SK-N-SH (cell line): Measurements from ENCODE around the gene ATP13A4.

Source experiments
- CHD2 ChIP-seq: fragments of 150-350 bp; IDR thresholded peaks from 2 replicates; pipeline ENCODE4 v1.6.1; 2018; ENCODE audit warnings: low read length; ENCODE audit not compliant: partially characterized antibody
- CTCF ChIP-seq: fragments of 200-600 bp; sonication (generic); IDR thresholded peaks from 2 replicates; pipeline ENCODE4 v1.6.1; 2017; ENCODE audit warnings: antibody characterized with exemption, mild to moderate bottlenecking, moderate library complexity
- ELF1 ChIP-seq: IDR thresholded peaks from 2 replicates; pipeline ENCODE4 v1.4.0; 2012
- EP300 ChIP-seq, 2 experiments: IDR thresholded peaks; 2 replicates each; pipeline versions ENCODE4 v1.4.0 to v1.6.1; 2012; ENCODE audit warnings: borderline replicate concordance in 1 of 2, low read depth in 1 of 2, low read length in 1 of 2
- GABPA ChIP-seq: IDR thresholded peaks from 2 replicates; pipeline ENCODE4 v1.4.0; 2012; ENCODE audit warnings: low read depth, mild to moderate bottlenecking
- MAX ChIP-seq: IDR thresholded peaks from 2 replicates; pipeline ENCODE4 v1.4.0; 2012; ENCODE audit warnings: low read depth
- PBX3 ChIP-seq: IDR thresholded peaks from 2 replicates; pipeline ENCODE4; 2012
- RAD21 ChIP-seq: IDR thresholded peaks from 2 replicates; pipeline ENCODE4 v1.6.1; 2012; ENCODE audit warnings: mild to moderate bottlenecking, low read length
- REST ChIP-seq: IDR thresholded peaks from 2 replicates; pipeline ENCODE4 v1.6.1; 2012; ENCODE audit warnings: mild to moderate bottlenecking, low read depth, low read length, moderate library complexity
- RFX5 ChIP-seq: IDR thresholded peaks from 2 replicates; pipeline ENCODE4 v1.6.1; 2012; ENCODE audit warnings: mild to moderate bottlenecking, improper control_type of control experiment, low read length
- SMC3 ChIP-seq: IDR thresholded peaks from 2 replicates; pipeline ENCODE4 v1.6.1; 2012; ENCODE audit warnings: low read depth, low read length, improper control_type of control experiment
- ZBTB33 ChIP-seq: IDR thresholded peaks from 2 replicates; pipeline ENCODE4 v1.4.0; 2012; ENCODE audit warnings: low read depth, borderline replicate concordance

GRCh38 chr3:193403307-193403706 is 151.4 kb downstream of the ATP13A4 start:
- TF ChIP-seq REST: no peak
- no peak for TF ChIP-seq MAX
- no peak for TF ChIP-seq PBX3
- no peak for TF ChIP-seq ZBTB33
- no peak for TF ChIP-seq CTCF
- TF ChIP-seq RFX5: no peak
- no peak for TF ChIP-seq ELF1
- TF ChIP-seq RAD21: no peak
- TF ChIP-seq SMC3: no peak
- TF ChIP-seq EP300 (IDR thresholded peaks at IDR 0.05; ENCODE audit: borderline replicate concordance in 1 of 2, low read depth in 1 of 2, low read length in 1 of 2): no peak
- TF ChIP-seq CHD2: no peak
- TF ChIP-seq GABPA: no peak
